Measurements from ENCODE around the gene ZSWIM5. TPM values are rescaled to one million over a fixed set of nuclear protein-coding genes. Genes with fewer than 3 reads are reported as not detected.

The ZSWIM5 gene
- total RNA-seq, 1 donor from 2014 or later = 2.4 TPM

GRCh38 chr1:45155957-45156356 is 50.4 kb downstream of the ZSWIM5 start:
- no peaks in the 10 kb centered on the region for H3K36me3 Mint-ChIP-seq
- no peak for DNase-seq (ENCODE audit: low spot score in 2 of 2, unreplicated experiment in 2 of 2)
- H3K4me1 Mint-ChIP-seq = no peaks in the 10 kb centered on the region
- H3K4me3 Mint-ChIP-seq = no peak overlapping the region
- H3K27ac Mint-ChIP-seq = no peak overlapping the region
- no peak for TF ChIP-seq CTCF (IDR thresholded peaks at IDR 0.05; ENCODE audit: unreplicated experiment)
- H3K27me3 Mint-ChIP-seq (ENCODE audit: low read depth) = peaks cover 30% of the 10 kb centered on the region
- peaks cover 14% of the 10 kb centered on the region for H3K9me3 Mint-ChIP-seq

- Mint-ChIP-seq H3K36me3 (no peaks in the 10 kb centered on the region), H3K4me3 (no peak overlapping the region), H3K27me3 (ENCODE audit: low read depth) (peaks cover 30% of the 10 kb centered on the region), H3K4me1 (no peaks in the 10 kb centered on the region), H3K27ac (no peak overlapping the region), H3K9me3 (peaks cover 14% of the 10 kb centered on the region)
- DNase-seq (ENCODE audit: low spot score in 2 of 2, unreplicated experiment in 2 of 2) = no peak
- no peak for TF ChIP-seq CTCF (IDR thresholded peaks at IDR 0.05; ENCODE audit: unreplicated experiment)
Measured at GRCh38 chr1:45155423-45155822, 51.0 kb downstream of the ZSWIM5 start.

GRCh38 chr1:45152126-45152525 is 54.3 kb downstream of the ZSWIM5 start:
- H3K9me3 Mint-ChIP-seq = peaks cover 14% of the 10 kb centered on the region
- H3K27ac Mint-ChIP-seq = no peak overlapping the region
- no peaks in the 10 kb centered on the region for H3K4me1 Mint-ChIP-seq
- DNase-seq (ENCODE audit: low spot score in 2 of 2, unreplicated experiment in 2 of 2) = no peak
- TF ChIP-seq CTCF (IDR thresholded peaks at IDR 0.05; ENCODE audit: unreplicated experiment) = no peak
- H3K36me3 Mint-ChIP-seq = no peaks in the 10 kb centered on the region
- H3K4me3 Mint-ChIP-seq = no peak overlapping the region
- peaks cover 28% of the 10 kb centered on the region for H3K27me3 Mint-ChIP-seq (ENCODE audit: low read depth)

- H3K27me3 Mint-ChIP-seq (ENCODE audit: low read depth) = peaks cover 22% of the 10 kb centered on the region
- H3K36me3 Mint-ChIP-seq = no peaks in the 10 kb centered on the region
- H3K4me3 Mint-ChIP-seq = no peak overlapping the region
- no peaks in the 10 kb centered on the region for H3K9me3 Mint-ChIP-seq
- no peak for DNase-seq (ENCODE audit: low spot score in 2 of 2, unreplicated experiment in 2 of 2)
- H3K27ac Mint-ChIP-seq = no peak overlapping the region
- no peaks in the 10 kb centered on the region for H3K4me1 Mint-ChIP-seq
- no peak for TF ChIP-seq CTCF (IDR thresholded peaks at IDR 0.05; ENCODE audit: unreplicated experiment)
Measured at GRCh38 chr1:45148209-45148825, 58.1 kb downstream of the ZSWIM5 start.

- Mint-ChIP-seq H3K4me3 (no peak overlapping the region), H3K36me3 (no peaks in the 10 kb centered on the region), H3K9me3 (no peaks in the 10 kb centered on the region), H3K4me1 (no peaks in the 10 kb centered on the region), H3K27ac (no peak overlapping the region), H3K27me3 (ENCODE audit: low read depth) (peaks cover 13% of the 10 kb centered on the region)
- no peak for TF ChIP-seq CTCF (IDR thresholded peaks at IDR 0.05; ENCODE audit: unreplicated experiment)
- DNase-seq (ENCODE audit: low spot score in 2 of 2, unreplicated experiment in 2 of 2) = no peak
Measured at GRCh38 chr1:45146833-45147232, 59.6 kb downstream of the ZSWIM5 start.

All from mesothelial cell of epicardium (in vitro differentiated cells).